NCI-H748 (cell line): ENCODE measurements around the gene PKDCC.

Source experiments
- DNase-seq: peaks from one replicate; lab custom pipeline; 2025; ENCODE audit not compliant: unreplicated experiment; lab: John Stamatoyannopoulos, UW

The PKDCC gene, protein sequence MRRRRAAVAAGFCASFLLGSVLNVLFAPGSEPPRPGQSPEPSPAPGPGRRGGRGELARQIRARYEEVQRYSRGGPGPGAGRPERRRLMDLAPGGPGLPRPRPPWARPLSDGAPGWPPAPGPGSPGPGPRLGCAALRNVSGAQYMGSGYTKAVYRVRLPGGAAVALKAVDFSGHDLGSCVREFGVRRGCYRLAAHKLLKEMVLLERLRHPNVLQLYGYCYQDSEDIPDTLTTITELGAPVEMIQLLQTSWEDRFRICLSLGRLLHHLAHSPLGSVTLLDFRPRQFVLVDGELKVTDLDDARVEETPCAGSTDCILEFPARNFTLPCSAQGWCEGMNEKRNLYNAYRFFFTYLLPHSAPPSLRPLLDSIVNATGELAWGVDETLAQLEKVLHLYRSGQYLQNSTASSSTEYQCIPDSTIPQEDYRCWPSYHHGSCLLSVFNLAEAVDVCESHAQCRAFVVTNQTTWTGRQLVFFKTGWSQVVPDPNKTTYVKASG

DNA sequence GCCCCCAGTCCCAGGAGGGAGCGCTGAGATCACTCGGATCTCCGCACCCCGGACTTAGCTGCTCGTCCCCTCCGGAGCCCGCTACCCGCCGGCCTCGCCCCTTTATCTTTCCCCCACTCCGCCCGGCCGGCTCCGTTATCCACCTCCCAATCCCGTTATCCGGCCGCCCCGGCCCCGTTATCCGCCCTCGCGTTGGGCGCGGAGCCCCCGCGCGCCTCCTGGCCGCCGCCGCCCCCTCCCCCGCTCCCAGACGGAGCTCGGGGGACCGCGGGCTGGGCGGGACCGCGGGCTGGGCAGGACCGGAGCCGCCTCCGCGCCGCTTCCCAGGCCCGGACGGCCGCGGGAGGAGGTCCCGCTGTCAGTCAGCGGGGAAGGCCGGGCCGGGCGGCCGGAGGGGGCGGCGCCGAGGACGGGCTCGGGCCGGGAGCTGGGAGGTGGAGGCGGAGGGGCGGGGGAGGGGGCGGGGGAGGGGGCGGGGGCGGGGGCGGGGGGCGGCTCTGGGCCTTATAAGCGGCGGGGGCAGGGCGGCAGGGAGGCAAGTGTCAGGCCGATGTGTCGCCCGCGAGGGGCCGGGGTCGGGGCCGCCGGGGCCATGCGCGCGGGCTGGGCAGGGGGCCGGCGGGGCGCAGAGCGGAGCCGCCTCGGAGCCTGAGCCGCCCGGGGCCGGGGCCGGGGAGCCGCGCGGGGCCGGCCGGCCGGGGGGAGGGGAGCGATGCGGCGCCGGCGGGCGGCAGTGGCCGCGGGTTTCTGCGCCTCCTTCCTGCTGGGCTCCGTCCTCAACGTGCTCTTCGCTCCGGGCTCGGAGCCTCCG, at the start of gene PKDCC:
Gene PKDCC (plus strand): TSS at position 534 of the 811 bp plus-strand sequence. CDS start 179 bp downstream, at position 713.
- peak; percentile 54 for DNase-seq

DNA sequence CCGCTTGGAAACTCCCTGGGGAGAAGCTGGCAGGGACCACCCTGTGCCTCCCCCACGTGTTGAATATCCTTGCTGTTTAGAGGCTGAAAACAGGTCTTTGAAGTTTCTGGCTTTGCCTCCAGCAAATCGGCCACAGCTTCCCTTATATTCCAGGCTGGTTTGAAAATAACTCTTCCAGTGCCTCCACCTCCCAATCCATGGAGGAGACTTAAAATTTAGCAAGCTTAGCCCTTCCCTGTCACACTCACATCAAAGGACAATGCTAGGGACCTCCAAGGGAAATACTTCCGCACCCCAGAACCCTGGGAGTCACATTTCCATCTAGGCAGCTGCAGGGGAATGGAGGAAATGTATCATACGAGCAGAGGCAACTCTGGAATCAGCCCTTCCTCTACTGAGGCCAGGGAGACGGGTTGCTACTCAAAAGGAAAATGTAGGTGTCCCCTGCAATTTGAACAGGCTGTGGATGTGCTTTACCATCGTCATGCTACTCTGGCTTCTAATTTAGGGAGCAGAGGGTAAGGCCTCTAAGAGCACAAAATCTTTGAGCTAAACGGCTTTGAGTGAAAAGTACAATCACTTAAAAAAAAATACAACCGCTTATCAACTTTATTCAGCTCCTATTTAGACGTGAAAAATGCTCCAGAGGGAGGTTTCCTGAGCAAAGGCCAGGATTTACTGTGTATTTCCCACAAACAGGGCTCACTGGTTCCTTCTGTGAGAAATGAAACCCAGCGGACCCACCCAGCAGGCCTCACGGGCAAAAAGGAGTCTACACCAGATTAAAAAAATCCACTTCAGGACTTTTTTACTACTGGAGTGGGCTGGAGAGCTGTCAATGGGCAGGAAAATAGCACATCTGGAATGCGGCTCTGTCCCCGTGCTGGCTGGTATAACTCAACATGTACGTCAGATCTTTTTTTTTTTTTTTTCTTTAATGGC, 49.4 kb upstream of the PKDCC start:
- DNase-seq, result no peak

DNA sequence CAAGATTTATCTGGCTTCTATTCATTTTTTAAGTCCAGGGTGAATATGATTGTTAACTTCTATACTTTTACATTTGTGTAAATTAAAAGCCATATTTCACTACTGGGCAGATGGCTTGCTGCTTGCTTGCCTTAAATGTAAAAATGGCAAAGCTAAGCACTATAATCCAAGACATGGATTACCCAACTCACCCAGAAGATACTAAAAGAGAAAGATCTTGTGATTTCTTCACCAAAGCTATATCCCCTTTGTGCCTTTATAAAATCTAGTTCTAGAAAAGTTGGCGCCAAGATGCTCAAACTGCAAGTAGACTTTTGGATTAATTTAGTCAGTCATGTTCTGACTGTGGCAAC, 48.7 kb upstream of the PKDCC start:
- no peak for DNase-seq

DNA sequence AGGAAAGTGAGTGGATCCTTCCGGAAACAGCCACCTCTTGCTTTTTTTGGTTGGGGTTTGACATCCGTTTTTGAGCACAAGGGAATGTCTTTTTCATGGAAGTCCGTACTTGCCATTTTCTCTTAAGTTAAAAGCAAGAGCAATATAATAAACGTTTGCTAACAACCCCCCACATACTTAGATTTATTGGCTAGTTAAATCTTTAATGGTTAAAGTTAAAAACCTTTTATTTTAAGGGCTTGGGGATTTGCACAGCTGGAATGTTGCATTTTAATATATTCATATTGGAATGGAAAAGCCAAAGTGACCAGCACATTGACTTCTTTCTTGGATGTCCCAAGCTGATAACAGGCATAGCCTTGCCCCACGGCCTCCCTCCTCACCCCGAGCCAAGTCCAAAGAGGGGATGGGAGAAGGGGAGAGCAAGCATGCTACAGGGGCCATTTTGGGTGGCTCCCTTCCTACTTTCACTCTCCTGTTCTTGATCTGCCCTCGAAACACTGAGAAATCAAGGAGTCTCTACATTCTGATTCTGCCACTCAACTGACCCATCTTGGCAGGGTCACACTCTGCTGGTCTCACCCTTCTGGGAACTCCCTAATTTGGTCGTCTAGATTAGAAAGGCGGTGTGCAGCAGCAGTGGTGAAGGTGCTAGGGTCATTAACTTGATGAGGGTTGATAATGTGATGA, 48.1 kb upstream of the PKDCC start:
- no peak for DNase-seq

DNA sequence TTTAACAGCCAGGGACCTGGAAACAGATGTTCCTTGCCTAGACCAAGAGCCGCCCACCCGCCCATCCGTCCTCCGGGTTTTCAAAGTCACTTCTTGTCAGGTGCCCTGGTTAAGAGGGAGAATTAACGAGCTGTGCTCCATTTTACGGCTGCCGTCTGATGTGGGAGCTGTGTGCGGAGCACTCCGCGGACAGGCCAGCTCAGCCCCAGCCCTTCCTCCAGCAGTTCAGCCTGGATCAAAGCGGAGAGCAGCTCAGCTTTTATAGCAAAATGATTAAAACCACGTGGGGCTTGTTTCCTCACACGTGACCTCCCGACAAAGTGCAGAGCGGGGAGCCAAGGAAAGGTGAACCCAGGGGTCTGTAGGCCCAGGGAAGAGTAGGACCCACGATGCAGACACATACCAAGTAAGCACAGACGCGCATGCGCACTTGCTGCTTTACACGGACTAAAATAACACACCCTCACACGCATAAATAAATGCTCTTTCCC, 46.1 kb upstream of the PKDCC start:
- no peak for DNase-seq

DNA sequence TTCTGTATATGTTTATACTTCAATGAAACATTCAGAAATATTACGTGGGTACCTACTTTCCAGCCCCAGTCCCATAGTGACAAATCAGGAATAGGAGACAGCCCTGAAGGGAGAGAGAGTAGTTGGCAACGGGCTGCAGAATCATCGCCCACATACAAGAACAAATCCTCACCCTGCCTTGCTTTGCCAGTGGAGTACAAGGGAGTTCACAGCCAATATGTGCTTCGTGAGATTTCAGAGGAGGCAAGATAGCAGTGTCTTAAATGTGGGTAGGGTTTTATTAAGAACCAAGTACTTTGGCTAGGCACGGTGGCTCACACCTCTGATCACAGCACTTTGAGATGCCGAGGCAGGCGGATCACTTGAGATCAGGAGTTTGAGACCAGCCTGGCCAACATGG, 40.3 kb upstream of the PKDCC start:
- no peak for DNase-seq

DNA sequence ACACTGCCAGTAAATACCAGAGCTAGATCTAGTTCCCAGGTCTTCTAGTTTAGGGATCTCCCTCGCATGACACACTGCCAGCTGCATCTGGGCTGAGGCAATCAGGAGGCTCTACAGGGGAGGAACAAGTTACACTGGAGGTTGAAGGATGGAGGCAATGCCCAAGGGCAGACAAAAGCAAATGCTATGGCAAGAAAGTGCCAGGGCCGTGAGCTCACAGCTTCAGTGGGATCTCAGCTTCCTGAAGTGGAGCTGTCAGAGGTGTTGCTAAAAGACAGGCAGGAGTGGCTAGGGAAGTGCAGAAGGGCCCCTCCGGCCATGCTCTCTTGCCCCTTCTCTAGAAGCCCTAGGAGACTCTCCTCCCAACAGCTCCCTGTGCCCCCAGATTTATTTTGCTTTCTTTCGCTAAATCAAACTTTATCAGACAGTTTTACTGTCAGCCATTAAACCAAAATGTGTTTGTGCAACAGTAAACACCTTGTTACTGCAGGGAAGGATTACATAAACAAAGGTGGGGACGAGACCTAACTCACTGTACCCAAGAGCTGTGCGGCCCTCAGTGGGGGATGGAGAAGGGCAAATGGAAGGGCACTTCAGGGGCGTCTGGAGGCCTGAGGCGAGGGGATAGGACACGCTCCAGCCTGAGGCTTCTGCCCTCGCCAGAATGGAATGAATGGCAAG, 39.4 kb upstream of the PKDCC start:
- DNase-seq, result no peak

DNA sequence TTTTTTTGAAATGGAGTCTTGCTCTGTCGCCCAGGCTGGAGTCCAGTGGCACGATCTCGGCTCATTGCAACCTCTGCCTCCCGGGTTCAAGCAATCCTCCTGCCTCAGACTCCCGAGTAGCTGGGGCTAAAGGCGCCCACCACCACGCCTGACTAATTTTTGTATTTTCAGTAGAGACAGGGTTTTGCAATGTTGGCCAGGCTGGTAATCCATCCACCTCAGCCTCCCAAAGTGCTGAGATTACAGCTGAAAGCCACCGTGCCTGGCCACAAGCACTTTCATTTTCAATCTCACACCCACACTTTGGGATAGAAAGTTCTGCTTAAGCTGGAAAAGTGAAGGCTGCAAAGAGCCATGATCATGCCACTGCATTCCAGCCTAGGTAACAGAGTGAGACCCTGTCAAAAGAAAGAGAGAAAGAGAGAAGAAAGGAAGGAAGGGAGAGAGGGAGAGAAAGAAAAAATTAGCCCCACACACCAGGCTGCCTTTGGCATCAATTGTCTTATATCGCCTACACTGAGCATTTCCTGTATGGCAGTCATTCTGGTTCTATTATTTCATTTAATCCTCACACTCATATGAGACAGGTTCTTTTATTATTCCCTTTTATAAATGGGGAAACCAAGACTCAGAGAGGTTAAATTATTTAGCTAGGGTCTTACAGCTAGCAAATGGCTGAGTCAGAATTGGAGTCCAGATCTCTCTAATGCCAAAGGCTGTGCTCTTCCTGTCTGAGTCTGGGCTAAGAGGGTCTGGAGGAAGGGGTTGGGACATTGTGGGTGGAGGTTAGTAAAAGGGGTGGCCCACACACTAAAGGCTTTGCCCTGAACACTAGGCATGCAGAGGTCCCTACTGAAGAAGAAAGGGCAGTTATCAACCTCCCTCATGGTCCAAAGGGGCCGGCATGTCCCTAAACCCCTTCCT, 37.9 kb upstream of the PKDCC start:
- no peak for DNase-seq

DNA sequence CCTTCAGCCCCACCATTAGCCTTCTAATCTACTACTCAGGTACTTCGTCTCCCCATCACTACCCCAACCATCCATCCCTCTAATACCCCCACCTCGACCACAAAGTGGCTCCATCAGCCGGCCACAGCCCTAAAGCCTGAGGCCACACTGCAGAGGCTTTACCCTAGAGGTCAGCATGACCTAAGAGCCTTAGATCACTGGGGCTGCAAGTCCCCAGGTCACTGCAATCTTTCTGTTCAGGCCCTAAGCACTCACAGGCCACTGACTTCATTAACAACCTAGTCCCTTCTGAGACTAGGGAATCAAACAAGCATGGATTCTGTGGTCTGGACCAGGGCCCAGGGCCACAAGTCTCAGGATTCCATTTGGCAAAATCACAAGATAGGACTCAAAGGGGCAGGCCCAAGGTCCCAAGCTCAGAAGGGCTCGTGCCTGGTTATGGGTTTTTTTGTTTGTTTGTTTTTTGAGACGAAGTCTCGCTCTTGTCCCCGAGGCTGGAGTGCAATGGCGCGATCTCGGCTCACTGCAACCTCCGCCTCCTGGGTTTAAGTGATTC, 37.0 kb upstream of the PKDCC start:
- no peak for DNase-seq

DNA sequence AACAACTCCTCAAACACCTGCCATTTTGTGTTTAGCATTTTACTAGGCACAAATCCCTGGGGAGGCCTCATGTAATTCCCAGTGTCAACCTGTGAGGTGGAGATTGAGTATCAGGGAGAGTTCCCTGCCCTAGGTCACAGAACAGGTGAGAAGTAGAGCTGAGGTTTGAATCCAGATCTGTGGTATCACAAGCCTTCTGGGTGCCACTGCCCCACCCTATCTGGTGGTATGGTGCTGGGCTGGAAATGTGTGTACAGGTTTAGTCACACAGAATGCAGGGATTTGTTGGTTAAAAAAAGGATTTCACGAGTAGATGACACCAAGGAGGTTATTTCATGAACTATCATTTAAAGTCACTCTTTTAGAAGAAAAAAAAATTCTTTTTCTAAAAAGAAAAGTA, 35.7 kb upstream of the PKDCC start:
- no peak for DNase-seq

DNA sequence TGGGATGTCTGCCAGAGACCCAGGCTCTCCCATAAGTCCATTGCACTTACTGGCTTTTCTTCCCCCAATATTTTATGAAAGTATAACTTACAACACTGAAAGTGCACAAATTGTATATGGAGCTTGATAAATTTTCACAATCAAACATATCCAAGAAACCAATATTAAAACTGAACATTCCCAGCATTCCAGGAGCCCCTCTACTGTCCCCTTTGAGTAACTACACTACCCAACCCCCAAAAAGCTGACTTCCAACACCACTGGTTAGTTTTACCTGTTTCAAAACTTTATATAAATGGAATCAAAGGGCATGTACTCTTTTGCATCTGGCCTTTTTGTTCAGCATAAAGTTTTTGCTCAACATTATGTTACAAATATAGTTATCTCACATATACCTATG, 35.2 kb upstream of the PKDCC start:
- DNase-seq, result no peak

DNA sequence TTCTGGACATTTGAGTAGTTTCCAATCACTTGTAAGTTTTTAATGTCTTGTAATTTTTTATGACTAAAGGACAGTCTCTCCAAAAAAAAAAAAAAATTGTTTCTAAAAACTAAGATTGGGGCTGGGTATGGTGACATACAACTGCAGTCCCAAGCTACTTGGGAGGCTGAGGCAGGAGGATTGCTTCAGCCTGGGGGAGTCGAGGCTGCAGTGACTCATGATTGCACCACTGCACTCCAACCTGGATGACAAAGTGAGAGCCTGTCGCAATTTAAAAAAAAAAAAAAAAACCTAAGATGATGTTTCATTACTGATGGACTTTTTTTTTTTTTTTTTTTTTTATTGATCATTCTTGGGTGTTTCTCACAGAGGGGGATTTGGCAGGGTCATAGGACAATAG, 34.4 kb upstream of the PKDCC start:
- no peak for DNase-seq

DNA sequence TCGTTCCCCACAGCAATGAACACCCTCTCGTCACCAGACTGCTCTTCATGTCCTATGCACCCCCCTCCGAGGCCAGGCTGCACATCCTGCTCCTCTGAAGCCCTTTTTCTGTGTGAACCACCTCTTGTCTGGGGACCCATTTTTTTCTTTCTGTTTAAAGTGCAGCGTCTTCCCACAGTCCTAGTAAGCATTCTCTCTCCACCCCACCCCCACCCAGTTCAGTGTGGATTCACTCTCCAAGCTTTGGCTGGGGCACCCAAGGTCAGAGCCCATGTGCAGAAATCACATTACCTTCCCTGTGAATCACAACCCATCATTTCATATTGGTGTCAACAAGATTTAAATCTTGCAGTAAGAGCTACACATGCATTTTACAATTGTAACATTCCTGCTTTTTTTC, 26.4 kb upstream of the PKDCC start:
- DNase-seq, result no peak

DNA sequence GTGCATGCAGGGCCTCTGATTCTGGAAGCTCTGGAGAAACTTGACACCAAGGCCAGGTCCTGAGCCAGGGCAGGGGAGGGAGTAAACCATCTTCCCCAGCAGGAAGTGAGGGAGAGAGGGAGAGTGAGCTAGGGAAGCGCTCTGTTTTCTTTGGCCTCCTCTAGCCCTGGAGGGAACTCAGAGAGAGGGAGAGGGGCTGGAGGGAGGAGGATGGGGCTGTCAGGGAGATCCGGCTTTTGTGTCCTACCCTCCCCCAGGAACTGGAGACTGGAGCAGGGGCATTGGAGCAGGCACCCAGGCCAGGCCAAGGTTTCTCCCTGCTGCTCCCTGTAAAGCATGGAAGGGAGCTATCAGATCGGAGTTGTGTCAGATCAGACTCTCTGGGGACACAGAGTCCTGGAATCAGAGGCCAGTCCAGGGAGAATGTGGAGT, 22.7 kb upstream of the PKDCC start:
- DNase-seq, result no peak

DNA sequence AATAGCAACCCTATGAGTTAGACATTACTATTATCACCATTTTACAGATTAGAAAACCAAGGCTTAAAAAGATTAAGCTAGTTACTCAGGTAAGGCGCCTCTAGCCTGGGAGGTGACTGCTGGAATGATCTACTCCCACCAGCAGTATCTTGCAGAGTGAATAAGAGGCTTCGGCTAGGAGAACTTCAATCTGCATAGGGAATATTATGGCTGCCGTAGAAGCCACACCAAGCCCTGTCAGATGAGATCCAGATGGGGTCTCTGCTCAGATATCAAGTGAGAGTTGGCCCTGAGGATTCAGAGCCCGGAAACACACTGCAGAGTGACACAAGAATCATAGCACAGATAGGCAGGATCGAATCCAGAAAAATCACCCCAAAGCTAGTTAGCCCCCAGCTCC, 21.5 kb upstream of the PKDCC start:
- DNase-seq, result no peak

DNA sequence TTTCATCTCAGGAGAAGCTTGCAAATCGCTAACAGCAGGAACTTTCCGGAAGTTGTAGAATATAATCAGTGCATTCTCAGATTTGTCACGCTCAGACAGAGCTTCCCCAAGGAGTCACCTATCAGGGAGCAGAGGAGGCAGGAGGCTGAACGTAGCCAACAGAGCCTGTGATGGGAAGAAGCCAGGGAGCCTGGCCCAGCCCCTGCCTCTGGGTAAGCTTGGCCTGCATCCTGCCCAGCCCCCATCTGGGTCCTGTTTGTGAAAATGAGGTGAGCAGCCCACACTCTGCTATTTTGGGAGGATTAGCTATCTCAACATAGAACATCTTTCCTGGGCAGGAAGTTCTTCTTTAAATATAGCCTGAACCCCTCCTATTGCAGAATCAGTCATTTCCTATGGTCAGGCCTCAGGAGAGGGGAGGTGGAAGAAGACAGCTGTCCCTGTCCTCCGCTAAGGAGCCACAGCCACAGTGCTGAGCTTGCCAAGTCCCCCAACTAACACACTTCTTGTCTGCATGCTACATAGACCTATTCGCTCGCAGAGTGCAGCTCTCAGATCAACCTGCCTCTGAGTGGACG, 19.2 kb upstream of the PKDCC start:
- no peak for DNase-seq

DNA sequence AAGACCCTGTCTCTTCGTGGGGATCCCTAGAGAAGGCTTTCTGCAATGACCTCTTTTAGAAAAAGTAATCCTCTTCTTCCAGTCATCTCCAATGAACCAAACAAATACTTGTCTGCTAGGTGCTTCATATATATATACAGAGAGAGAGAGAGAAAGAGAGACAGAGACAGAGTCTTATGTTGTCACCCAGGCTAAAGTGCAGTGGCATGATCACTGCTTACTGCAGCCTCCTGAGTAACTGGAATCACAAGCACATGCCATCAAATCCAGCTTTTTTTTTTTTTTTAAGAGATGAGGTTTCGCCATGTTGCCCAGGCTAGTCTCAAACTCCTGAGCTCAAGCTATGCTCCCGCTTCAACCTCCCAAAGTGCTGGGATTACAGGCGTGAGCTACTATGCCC, 18.6 kb upstream of the PKDCC start:
- no peak for DNase-seq

DNA sequence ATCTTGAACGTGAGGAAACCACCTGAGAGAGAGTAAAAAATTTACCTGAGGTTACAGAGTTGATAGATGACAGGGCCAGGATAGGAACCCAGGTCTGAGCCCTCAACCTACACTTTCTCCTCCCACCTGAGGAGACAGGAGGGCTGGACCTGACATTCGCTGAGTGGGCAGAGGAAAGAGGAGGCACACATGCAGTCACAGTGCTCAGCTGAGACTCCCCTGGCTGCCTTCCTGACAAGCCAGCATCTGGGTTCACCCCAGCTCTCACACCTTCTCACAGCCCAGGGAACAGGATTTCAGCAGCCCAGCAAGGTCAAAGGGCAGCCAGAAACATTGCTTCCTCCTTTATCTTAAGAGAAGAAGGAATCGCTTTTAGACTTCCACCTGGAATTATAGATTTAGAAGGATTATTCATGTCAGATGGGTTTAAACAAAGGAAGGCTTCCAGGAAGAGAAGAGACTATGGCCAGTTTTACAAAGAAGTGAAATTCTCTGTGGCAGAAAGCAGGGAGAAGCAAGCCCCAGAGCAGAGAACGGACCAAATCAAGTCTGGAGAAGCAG, 18.1 kb upstream of the PKDCC start:
- DNase-seq, result no peak
